GM21825 (cell line): Measurements from ENCODE around the gene PHLPP1.

ENCODE experiments used
- ATAC-seq: cut with Tn5 transposase; IDR thresholded peaks from one replicate; pipeline ENCODE4 v1.9.1; 2021; ENCODE audit warnings: mild to moderate bottlenecking, moderate library complexity; ENCODE audit not compliant: unreplicated experiment

The PHLPP1 gene

GRCh38 chr18:62999392-62999791 is 284.1 kb downstream of the PHLPP1 start:
- no peak for ATAC-seq

- ATAC-seq = no peak
These were observed 284.6 kb downstream of the PHLPP1 start for GRCh38 chr18:62999921-63000320.

- ATAC-seq = no peak
These were observed 285.5 kb downstream of the PHLPP1 start for GRCh38 chr18:63000839-63001238.

- no peak for ATAC-seq
These were observed 286.5 kb downstream of the PHLPP1 start for GRCh38 chr18:63001861-63002260.

GRCh38 chr18:63002305-63002704 is 287.0 kb downstream of the PHLPP1 start:
- no peak for ATAC-seq

- no peak for ATAC-seq
These were observed 287.6 kb downstream of the PHLPP1 start for GRCh38 chr18:63002803-63003445.

- ATAC-seq = no peak
These were observed 288.6 kb downstream of the PHLPP1 start for GRCh38 chr18:63003899-63004298.

- no peak for ATAC-seq
These were observed 289.2 kb downstream of the PHLPP1 start for GRCh38 chr18:63004466-63005089.

- ATAC-seq = no peak
These were observed 290.0 kb downstream of the PHLPP1 start for GRCh38 chr18:63005306-63005705.

GRCh38 chr18:63007231-63007630 is 291.9 kb downstream of the PHLPP1 start:
- no peak for ATAC-seq

GRCh38 chr18:63016270-63016669 is 300.9 kb downstream of the PHLPP1 start:
- ATAC-seq = no peak

- ATAC-seq = no peak
These were observed 301.7 kb downstream of the PHLPP1 start for GRCh38 chr18:63017076-63017475.

- no peak for ATAC-seq
These were observed 302.6 kb downstream of the PHLPP1 start for GRCh38 chr18:63017977-63018376.

GRCh38 chr18:63022429-63023022 is 307.2 kb downstream of the PHLPP1 start:
- ATAC-seq = no peak

- ATAC-seq = no peak
These were observed 310.1 kb downstream of the PHLPP1 start for GRCh38 chr18:63025251-63026090.

GRCh38 chr18:63028380-63028779 is 313.0 kb downstream of the PHLPP1 start:
- no peak for ATAC-seq
